Measurements from ENCODE around the gene CDH23. TPM values are rescaled to one million over a fixed set of nuclear protein-coding genes. Genes with fewer than 3 reads are reported as not detected.

The CDH23 gene
- total and polyA plus RNA-seq, 8 donors, result 3.4 to 64.6 (median 9.9) TPM

- intact Hi-C loops (cut with DNase I), result loop anchor here in 1 of 3 donors (10.0 kb wide), 1 partner anchor 248 kb away; the partner anchor contains the start of gene SLC29A3
- Histone ChIP-seq H3K4me1 (no peaks in the 10 kb centered on the region), H3K36me3 (no peaks in the 10 kb centered on the region), H3K27me3 (no peaks in the 10 kb centered on the region), H3K4me3 (no peak overlapping the region), H3K27ac (no peak overlapping the region), H3K9me3 (no peaks in the 10 kb centered on the region)
- TF ChIP-seq, protein P1, sequence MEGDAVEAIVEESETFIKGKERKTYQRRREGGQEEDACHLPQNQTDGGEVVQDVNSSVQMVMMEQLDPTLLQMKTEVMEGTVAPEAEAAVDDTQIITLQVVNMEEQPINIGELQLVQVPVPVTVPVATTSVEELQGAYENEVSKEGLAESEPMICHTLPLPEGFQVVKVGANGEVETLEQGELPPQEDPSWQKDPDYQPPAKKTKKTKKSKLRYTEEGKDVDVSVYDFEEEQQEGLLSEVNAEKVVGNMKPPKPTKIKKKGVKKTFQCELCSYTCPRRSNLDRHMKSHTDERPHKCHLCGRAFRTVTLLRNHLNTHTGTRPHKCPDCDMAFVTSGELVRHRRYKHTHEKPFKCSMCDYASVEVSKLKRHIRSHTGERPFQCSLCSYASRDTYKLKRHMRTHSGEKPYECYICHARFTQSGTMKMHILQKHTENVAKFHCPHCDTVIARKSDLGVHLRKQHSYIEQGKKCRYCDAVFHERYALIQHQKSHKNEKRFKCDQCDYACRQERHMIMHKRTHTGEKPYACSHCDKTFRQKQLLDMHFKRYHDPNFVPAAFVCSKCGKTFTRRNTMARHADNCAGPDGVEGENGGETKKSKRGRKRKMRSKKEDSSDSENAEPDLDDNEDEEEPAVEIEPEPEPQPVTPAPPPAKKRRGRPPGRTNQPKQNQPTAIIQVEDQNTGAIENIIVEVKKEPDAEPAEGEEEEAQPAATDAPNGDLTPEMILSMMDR (IDR thresholded peaks at IDR 0.05), result no peak
- DNase-seq (no peak), ATAC-seq (no peak), FAIRE-seq (no peak)
- 78 to 100% methylated on average over 3 of the region's 3 CpGs for WGBS, 2 donors
Measured at GRCh38 chr10:71562904-71563303, 166.2 kb downstream of the CDH23 start.

DNA sequence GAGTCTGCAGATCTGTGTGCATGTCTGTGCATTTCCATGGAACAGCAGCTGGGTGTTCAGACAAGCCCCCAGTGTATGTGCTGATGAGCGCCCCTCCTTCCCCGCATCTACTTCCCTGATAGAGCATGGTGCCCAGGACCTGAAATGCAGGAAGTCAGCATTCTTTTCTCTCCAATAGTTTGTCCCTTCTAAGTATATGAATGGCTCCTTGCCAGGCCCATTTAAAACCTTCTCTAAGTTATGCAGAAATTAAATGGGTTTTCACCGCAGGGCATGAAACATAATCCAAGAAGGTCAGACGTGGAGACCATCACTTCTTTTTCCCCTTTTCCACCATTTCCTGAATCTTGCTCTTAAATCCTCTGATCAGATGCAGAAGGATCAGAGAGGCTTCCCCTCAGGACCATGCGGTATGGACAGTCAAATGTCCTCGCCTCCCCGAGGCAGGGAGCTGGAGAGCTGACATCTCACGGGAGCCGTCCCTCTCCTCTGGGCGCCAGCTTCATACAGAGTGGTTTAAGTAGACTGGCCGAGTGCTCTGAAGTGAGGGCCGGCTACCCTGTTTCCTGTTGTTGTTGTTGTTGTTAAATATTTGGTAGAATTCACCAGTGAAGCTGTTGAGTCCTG, 167.6 kb downstream of the CDH23 start:
- no peak for DNase-seq
- 68 to 77% methylated on average over 12 of the region's 12 CpGs for WGBS, 2 donors
- Histone ChIP-seq H3K27ac (no peak overlapping the region), H3K4me3 (no peak overlapping the region), H3K9me3 (no peaks in the 10 kb centered on the region), H3K36me3 (no peaks in the 10 kb centered on the region), H3K27me3 (no peaks in the 10 kb centered on the region), H3K4me1 (no peaks in the 10 kb centered on the region)
- intact Hi-C loops (cut with DNase I), result loop anchor here in 1 of 3 donors (10.0 kb wide), 1 partner anchor 250 kb away; the partner anchor contains the start of gene SLC29A3
- ATAC-seq, result no peak
- no peak for FAIRE-seq
- TF ChIP-seq, protein P1 (IDR thresholded peaks at IDR 0.05), result no peak

DNA sequence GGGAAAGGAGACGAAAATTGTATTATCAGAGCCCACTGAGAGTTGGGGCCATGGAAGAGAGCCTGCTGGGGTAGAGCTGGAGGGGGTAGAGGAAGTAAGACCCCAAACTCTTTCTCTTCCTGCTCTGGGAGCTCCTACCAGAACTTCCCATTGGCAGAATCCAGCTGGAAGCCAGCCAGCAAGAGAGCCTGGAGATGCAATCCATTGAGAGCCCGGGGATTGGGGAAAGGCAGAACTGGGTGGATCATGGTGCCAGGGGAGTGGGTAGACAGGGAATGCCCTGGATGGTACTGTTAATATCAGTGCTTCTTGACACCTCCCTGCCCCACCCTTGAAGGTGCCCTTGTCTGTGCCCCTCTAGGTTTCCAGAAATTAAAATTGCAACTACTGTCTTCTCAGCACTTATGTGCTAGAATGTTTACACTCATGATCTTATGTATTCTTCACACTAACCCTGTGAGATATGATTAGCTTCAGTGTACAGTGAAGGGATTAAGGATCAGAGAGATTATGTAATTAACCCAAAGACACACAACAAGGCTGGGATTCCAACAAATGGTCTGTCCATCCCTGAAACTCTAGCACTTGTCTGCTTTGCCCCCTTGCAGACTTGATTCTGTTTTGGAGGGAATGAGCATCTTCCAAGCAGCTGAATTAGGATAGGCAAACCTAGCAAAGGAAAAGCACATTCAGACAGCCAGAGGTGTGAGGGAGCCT, 168.7 kb downstream of the CDH23 start:
- Histone ChIP-seq H3K36me3 (no peaks in the 10 kb centered on the region), H3K27me3 (no peaks in the 10 kb centered on the region), H3K4me3 (no peak overlapping the region), H3K9me3 (no peaks in the 10 kb centered on the region), H3K27ac (no peak overlapping the region), H3K4me1 (no peaks in the 10 kb centered on the region)
- DNase-seq (no peak), ATAC-seq (no peak), FAIRE-seq (no peak)
- intact Hi-C loops (cut with DNase I), result loop anchor here in 1 of 3 donors (10.0 kb wide), 1 partner anchor 251 kb away; the partner anchor contains the start of gene SLC29A3
- WGBS, 2 donors, result 62 to 85% methylated on average over 2 of the region's 2 CpGs
- TF ChIP-seq, protein P1 (IDR thresholded peaks at IDR 0.05), result no peak

- H3K9me3 ChIP-seq, result no peaks in the 10 kb centered on the region
- FAIRE-seq (no peak), DNase-seq (no peak), ATAC-seq (no peak)
- no peaks in the 10 kb centered on the region for H3K36me3 ChIP-seq
- H3K4me3 ChIP-seq, result no peak overlapping the region
- intact Hi-C loops (cut with DNase I), result loop anchor here in 1 of 3 donors (10.0 kb wide), 1 partner anchor 252 kb away; the partner anchor contains the start of gene SLC29A3
- 65 to 80% methylated on average over 5 of the region's 5 CpGs for WGBS, 2 donors
- TF ChIP-seq, protein P1 (IDR thresholded peaks at IDR 0.05), result no peak
- no peak overlapping the region for H3K27ac ChIP-seq
- H3K27me3 ChIP-seq, result no peaks in the 10 kb centered on the region
- no peaks in the 10 kb centered on the region for H3K4me1 ChIP-seq
Measured at GRCh38 chr10:71567006-71567405, 170.3 kb downstream of the CDH23 start.
